ENCODE measurements around the gene NUDCD3.
A peak's percentile ranks its signal among the peaks of the same experiment; 100 is the strongest.

The NUDCD3 gene

DNA sequence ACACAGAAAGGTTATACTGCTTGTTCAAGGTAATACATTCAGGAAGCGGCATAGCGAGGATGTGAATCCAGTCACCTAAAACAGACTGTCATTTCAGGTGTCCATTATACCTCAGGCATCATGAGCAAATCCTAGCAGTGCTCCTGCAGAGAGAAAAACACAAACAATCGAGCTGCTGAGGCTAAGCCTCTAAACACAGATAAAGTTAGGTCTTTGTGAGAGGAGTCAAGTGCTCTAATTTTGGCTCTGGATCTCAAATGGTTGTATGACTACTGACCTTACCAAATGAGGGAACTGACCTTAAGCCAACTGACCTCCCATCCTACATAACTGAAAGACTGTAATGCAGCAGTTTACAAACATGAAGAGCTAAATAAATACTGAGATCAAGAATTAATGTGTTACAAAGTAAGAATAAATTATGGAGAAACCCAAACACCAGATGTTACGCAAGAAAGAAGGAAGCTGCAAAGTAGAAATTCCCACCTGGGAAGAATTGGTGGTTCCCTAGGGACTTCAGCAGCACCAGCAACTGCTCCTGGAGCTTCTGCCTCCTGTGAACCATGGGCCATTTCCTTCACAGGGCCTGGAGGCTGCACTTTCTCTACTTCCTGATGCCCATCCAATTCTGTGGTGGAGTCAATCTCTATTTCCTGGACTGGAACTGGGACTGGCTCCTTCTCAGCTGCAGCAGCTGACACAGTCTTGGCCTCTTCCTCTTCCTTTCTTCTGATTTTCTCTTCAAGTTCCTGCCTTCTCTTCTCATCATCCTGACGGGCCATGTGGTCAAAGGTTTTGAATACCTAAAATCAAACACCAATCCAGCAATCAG lies 5.8 kb downstream of the NUDCD3 start:
- no peak for DNase-seq (ENCODE audit: low spot score)
- TF ChIP-seq, protein P1, sequence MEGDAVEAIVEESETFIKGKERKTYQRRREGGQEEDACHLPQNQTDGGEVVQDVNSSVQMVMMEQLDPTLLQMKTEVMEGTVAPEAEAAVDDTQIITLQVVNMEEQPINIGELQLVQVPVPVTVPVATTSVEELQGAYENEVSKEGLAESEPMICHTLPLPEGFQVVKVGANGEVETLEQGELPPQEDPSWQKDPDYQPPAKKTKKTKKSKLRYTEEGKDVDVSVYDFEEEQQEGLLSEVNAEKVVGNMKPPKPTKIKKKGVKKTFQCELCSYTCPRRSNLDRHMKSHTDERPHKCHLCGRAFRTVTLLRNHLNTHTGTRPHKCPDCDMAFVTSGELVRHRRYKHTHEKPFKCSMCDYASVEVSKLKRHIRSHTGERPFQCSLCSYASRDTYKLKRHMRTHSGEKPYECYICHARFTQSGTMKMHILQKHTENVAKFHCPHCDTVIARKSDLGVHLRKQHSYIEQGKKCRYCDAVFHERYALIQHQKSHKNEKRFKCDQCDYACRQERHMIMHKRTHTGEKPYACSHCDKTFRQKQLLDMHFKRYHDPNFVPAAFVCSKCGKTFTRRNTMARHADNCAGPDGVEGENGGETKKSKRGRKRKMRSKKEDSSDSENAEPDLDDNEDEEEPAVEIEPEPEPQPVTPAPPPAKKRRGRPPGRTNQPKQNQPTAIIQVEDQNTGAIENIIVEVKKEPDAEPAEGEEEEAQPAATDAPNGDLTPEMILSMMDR (IDR thresholded peaks at IDR 0.05; ENCODE audit: extremely low read depth, insufficient read depth, missing control alignments): no peak
- in situ Hi-C loops (cut with MboI; ENCODE audit: low pct_unique_long_range_greater_than_20kb, low sequenced_read_pairs, unreplicated experiment): no loop called here

DNA sequence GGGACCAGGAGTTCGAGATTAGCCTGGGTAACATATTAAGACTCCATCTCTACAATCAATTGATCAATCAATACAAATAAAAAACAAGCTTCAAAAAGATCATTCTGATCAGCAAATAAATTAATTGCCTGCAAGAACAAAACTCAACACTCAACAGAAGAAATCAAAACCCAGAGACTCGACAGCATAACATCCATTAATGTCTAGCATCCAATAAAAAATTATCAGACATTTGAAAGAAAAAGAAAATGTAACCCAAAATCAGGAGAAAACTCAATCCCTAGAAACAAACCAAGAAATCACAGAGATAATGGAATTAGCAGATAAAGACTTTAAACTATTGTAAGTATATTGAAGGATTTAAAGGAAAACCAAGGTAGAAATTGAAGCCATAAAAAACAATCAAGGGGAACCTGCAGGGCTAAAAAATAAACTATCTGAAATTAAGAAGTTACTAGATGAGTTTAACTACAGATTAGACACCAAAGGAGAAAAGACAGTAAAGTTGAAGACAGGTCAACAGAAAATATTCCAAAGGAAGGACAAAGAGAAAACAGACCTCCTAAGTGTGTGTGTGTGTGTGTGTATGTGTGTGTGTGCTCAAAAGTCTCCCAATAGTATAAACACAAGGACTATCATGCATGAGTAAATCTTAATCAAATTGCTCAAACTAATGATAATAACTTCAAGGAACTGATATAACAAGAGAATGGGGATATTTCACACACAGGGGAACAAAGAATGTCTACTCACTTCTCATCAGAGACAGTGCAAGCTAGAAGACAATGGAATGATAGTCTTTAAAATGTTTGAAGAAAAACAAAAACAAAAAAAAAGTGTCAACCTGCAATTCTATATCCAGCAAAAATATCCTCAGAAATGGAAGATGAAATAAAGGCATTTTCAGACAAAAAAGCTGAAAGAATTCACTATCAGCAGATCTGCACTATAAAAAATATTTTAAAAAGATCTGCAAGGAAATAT lies 7.7 kb downstream of the NUDCD3 start:
- in situ Hi-C loops (cut with MboI; ENCODE audit: low pct_unique_long_range_greater_than_20kb, low sequenced_read_pairs, unreplicated experiment): no loop called here
- no peak for DNase-seq (ENCODE audit: low spot score)
- TF ChIP-seq, protein P1 (IDR thresholded peaks at IDR 0.05; ENCODE audit: extremely low read depth, insufficient read depth, missing control alignments): no peak

DNA sequence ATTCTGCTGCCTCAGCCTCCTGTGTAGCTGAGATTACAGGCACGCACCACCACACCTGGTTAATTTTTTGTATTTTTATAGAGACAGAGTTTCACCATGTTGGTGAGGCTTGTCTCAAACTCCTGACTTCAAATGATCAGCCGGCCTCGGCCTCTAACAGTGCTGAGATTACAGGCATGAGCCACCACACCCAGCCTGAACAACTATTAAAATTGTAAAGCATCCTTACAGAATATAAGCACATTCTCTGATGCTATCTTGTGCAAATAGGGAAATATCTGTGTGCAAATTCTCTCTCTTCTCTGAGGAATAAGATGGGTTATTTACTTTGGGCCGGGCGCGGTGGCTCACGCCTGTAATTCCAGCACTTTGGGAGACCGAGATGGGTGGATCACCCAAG lies 12.5 kb downstream of the NUDCD3 start:
- DNase-seq (ENCODE audit: low spot score): no peak
- in situ Hi-C loops (cut with MboI; ENCODE audit: low pct_unique_long_range_greater_than_20kb, low sequenced_read_pairs, unreplicated experiment): loop anchor here (10.0 kb wide), 1 partner anchor 233 kb away; no protein-coding TSS in a partner anchor

DNA sequence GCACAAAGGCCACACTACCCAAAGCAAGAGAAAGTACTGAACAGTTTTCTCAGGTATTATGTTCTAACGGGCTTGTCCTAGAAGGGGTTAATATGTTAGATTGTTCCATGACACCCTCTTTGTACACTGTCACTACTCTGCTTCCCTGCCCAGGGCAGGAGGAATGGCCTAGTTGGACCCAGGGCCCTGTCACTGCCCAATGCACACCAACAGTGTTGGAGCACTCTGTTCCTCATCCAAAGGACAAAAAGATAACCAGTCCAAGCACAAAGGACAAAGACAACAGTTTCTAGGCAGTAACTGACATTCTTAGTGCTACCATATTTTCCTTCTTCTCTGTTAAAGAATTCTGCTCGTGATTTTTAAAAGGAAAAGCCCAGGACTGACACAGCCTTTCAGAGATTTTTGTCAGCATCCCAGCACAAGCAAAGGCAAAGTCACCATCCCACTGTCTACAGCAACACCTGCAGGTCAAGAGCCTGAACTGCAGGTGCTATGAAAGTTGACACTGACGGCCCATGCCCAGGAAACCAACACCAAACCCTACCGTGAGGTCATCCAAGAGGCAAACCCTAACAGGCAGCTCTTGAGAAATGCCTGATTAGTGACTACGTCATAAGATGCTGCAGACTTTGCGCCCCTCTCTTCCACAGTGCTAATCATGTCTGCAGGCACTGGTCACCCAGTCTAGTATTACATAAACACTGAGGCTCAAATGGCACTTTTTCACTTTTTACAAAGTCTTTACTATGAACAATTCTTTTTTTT lies 13.2 kb downstream of the NUDCD3 start:
- TF ChIP-seq, protein P1 (IDR thresholded peaks at IDR 0.05; ENCODE audit: extremely low read depth, insufficient read depth, missing control alignments): peak; percentile 99
- DNase-seq (ENCODE audit: low spot score): peak; percentile 56
- in situ Hi-C loops (cut with MboI; ENCODE audit: low pct_unique_long_range_greater_than_20kb, low sequenced_read_pairs, unreplicated experiment): loop anchor here (10.0 kb wide), 1 partner anchor 232 kb away; no protein-coding TSS in a partner anchor

More for the DNA sequence above, 12.5 kb downstream of the NUDCD3 start:
- TF ChIP-seq, protein P1 (IDR thresholded peaks at IDR 0.05; ENCODE audit: extremely low read depth, insufficient read depth, missing control alignments): no peak

DNA sequence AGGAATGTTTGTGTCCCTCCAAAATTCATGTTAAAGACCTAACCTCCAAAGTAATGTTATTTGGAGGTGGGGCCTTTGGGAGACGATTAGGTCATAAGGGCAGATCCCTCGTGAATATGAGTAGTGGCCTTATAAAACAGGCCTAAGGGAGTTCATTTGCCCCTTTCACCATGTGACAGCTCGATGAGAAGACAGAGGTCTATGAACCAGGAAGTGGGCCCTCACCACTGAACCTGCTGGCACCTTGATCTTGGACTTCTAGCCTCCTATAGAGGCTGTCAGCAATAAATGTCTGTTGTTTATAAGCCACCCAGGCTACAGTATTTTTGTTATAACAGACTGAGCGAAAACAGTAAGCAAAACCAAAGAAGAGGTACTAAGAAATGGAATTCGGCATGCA lies 14.1 kb downstream of the NUDCD3 start:
- TF ChIP-seq, protein P1 (IDR thresholded peaks at IDR 0.05; ENCODE audit: extremely low read depth, insufficient read depth, missing control alignments): no peak
- in situ Hi-C loops (cut with MboI; ENCODE audit: low pct_unique_long_range_greater_than_20kb, low sequenced_read_pairs, unreplicated experiment): loop anchor here (10.0 kb wide), 1 partner anchor 232 kb away; no protein-coding TSS in a partner anchor
- DNase-seq (ENCODE audit: low spot score): no peak

Data from GM13977 (cell line).